Omental fat pad (tissue), 4 donors: ENCODE measurements around the gene HSP90AA1. TPM values are rescaled to one million over a fixed set of nuclear protein-coding genes. Genes with fewer than 3 reads are reported as not detected.
A peak's percentile ranks its signal among the peaks of the same experiment; 100 is the strongest.

Experiments
- ATAC-seq: fragments of 150-250 bp; one replicate; pipeline ENCODE4 v1.9.1; 2016; ENCODE audit warnings: mild to moderate bottlenecking, moderate library complexity; ENCODE audit not compliant: low FRiP score
- DNase-seq: peaks from one replicate; pipeline ENCODE4 v3.0.0-alpha.2; 2019; ENCODE audit warnings: low spot score
- total RNA-seq, 4 donors: library from RNA; depleted of rRNA; stranded (reverse); fragments of >200 nt; gene quantifications; one replicate each; pipeline ENCODE4 v1.1.0, GENCODE V29; 2016
- TF ChIP-seq, protein P1 (sequence below), 3 donors: fragments of 450-650 bp; IDR thresholded peaks; one replicate each; pipeline ENCODE4 v1.5.1; 2016 to 2017; ENCODE audit warnings: antibody characterized with exemption in 3 of 3, mild to moderate bottlenecking in 3 of 3, moderate library complexity in 2 of 3

Gene HSP90AA1
- total RNA-seq, 4 donors from 2014 or later, result 453 to 1,533 (median 691) TPM

DNA sequence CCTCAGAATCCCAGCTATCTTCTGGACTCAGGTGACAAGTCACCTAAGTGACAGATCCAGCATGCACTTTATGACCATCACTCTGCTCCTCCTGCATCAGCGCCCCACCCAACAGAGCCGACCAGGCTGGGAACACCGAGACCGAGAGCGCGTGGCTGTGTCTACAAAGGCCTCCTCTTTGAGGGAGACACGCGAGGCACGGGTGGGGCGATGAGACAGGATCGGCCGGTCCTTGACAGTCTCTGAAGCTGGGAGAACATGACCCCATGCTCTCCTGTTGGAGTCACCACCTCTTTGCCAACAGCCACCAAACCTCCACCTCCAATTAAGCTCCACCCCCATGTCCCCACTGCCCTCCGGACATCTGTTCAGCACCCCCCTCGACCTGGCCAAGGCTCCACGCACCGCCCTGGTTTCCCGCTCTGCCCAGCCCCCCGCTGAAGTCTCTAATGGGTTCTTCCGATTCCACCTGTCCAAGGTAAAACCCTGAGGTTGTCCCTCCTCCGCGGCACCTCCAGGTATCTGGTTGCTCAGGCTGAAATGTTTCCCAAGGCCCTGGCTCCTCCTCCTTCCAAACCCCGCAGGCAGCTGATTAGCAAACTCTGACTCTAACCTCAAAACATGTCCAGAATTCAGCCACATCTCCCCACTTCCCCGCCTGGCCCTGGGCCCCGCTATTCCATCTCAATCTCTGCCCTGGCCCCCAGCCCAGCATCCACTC, 31.5 kb downstream of the HSP90AA1 start:
- peak; percentile 57 for ATAC-seq
- TF ChIP-seq, protein P1, sequence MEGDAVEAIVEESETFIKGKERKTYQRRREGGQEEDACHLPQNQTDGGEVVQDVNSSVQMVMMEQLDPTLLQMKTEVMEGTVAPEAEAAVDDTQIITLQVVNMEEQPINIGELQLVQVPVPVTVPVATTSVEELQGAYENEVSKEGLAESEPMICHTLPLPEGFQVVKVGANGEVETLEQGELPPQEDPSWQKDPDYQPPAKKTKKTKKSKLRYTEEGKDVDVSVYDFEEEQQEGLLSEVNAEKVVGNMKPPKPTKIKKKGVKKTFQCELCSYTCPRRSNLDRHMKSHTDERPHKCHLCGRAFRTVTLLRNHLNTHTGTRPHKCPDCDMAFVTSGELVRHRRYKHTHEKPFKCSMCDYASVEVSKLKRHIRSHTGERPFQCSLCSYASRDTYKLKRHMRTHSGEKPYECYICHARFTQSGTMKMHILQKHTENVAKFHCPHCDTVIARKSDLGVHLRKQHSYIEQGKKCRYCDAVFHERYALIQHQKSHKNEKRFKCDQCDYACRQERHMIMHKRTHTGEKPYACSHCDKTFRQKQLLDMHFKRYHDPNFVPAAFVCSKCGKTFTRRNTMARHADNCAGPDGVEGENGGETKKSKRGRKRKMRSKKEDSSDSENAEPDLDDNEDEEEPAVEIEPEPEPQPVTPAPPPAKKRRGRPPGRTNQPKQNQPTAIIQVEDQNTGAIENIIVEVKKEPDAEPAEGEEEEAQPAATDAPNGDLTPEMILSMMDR (IDR thresholded peaks at IDR 0.05), result no peak

DNA sequence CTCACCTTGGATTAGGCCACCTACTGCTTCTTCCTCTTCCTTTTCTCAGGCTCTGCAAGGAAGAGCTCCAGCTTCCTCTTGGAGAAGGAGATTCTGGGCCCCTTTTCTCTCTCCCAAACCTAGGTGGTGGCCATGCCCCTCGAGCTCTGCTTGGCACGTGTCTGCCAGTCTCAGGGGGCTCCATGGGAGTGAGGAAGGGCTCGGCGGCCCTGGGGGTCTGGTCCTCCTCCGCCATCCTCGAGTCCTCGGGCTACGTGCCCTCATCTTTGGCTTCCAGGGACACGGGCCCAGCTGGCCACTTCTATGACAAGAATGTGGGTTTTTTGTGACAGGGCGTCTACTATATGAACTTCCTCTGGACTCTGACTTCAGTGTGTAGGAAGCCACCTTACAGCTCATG, 34.3 kb downstream of the HSP90AA1 start:
- no peak for DNase-seq
- no peak for ATAC-seq
- TF ChIP-seq, protein P1 (IDR thresholded peaks at IDR 0.05), result no peak

More for the DNA sequence above, 31.5 kb downstream of the HSP90AA1 start:
- DNase-seq, result no peak

DNA sequence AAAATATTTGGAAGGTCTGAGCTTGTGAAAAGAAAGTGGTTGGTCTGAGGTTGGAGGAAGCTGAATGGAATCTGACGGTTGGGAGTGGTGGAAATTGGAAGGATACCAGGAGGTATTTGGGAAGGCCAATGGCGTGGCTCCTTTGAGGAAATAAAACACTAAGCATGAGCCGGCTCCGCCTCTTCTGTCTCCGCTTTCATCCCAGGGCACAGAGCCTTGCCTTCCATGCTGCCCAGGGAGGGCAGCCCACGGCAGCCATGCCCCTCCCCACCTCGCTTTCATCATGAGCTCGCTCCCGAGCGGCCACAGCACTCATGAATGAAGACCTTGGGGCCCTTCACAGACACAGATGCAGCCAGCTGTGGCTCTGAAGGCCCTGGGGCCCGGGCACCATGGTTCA, 36.2 kb downstream of the HSP90AA1 start:
- DNase-seq, result no peak
- TF ChIP-seq, protein P1 (IDR thresholded peaks at IDR 0.05), result no peak
- ATAC-seq, result peak; percentile 66

DNA sequence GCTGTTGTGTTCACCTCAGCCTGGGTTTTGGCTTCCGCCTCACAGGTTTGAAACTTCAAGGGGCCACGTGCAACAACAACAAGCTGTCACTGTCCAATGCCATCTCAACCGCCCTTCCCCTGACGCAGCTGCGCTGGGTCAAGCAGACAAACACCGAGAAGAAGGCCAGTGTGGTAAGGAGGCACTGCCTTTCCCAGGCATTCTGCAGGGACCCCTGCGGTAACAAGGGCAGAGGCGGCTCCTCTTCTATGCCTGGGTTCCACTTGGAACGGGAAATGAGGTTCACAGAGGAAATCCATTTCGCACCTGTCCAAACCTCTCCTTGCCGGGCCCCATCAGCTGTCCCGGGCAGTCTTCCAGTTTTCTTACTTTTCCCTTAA, 36.8 kb downstream of the HSP90AA1 start:
- TF ChIP-seq, protein P1 (IDR thresholded peaks at IDR 0.05), result no peak
- DNase-seq (no peak), ATAC-seq (no peak)

DNA sequence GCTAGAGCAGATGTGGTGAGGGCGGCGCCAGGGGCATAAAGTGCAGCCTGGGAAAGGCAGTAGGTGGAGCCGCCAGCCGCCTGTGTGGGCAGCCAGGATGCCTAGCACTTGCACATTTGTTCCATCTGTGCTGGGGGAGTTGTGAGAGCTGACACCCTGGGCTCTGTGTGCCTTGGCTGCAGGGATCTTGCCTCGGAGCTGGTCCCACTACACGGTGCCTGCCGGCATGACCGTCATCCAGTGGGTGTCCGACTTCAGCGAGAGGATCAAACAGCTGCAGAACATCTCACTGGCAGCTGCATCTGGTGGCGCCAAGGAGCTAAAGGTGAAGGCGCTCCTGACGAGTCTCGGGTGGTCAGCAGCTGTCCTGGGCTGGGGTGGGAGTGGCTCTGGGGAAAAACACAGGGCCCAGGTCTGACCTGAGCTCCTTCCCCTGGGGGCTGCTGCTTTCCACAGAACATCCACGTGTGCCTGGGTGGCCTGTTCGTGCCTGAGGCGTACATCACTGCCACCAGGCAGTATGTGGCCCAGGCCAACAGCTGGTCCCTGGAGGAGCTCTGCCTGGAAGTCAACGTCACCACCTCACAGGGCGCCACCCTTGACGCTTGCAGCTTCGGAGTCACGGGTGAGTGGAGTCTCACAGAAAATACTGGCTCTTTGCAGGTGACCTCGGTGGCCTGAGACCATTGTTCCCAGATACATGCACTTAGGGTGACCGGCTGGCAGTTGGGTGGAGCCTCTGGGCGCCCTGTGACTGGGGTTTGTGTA, 37.4 kb downstream of the HSP90AA1 start:
- ATAC-seq (no peak), DNase-seq (no peak)
- TF ChIP-seq, protein P1 (IDR thresholded peaks at IDR 0.05), result no peak

DNA sequence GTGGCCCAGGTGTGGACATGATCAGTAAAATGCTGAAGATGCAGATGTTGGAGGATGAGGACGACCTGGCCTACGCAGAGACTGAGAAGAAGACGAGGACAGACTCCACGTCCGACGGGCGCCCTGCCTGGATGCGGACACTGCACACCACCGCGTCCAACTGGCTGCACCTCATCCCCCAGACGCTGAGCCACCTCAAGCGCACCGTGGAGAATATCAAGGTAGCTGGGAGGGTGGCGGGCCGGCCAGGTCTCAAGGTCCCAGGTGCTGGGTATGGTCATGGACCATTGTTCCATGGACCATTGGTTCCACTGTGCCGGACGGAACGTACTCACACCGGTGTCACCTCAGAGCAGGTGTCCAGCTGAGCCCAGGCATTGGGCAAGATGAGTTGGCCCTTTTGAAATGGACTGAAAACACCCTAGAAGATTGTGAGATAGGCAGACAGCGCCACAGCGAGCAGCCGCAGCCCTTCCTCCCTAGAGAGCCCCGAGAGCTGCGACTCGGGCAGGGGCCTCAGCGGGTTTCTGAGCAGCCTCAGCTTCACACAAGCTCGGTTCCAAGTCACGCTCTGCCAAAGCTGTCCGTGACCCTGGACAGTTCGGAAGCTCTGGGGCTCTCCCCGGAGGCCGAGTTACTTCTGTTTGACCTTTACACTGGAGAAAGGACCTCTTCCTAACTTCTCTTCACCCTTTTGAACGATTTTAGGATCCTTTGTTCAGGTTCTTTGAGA, 38.9 kb downstream of the HSP90AA1 start:
- DNase-seq, result no peak
- no peak for ATAC-seq
- TF ChIP-seq, protein P1 (IDR thresholded peaks at IDR 0.05), result no peak
